Activated CD8-positive, alpha-beta T cell treated with anti-CD3 and anti-CD28 coated beads for 36 hours (primary cell): Measurements from ENCODE around the gene TNFRSF9. TPM values are rescaled to one million over a fixed set of nuclear protein-coding genes. Genes with fewer than 3 reads are reported as not detected.
A peak's percentile ranks its signal among the peaks of the same experiment; 100 is the strongest.

Experiments
- ATAC-seq: fragments of 200-7000 bp; cut with Tn5 transposase; one replicate; pipeline ENCODE4 v1.10.0; 2021; ENCODE audit warnings: mild to moderate bottlenecking, moderate library complexity
- CTCF ChIA-PET: fragments of 350-600 bp; sonication (Branson Sonifier 250); formaldehyde crosslinking; loops from one replicate; lab custom pipeline; 2021; ENCODE audit warnings: antibody characterized with exemption; lab: Charles Lee
- POLR2A ChIA-PET: fragments of 350-600 bp; sonication (Branson Sonifier 250); formaldehyde crosslinking; loops from one replicate; lab custom pipeline; 2021; ENCODE audit warnings: antibody characterized with exemption; lab: Charles Lee
- DNase-seq: peaks from one replicate; pipeline ENCODE4 v3.0.0-alpha.2; 2020
- H3K27ac Mint-ChIP-seq: one replicate; pipeline ENCODE4 v1.8.0; 2021; ENCODE audit warnings: mild to moderate bottlenecking, mixed read lengths
- H3K27me3 Mint-ChIP-seq: one replicate; pipeline ENCODE4 v1.8.0; 2021; ENCODE audit warnings: mixed read lengths
- H3K36me3 Mint-ChIP-seq: one replicate; pipeline ENCODE4 v1.8.0; 2021; ENCODE audit warnings: low read depth, mixed read lengths
- H3K4me1 Mint-ChIP-seq: one replicate; pipeline ENCODE4 v1.8.0; 2021; ENCODE audit warnings: low read depth, mixed read lengths
- H3K4me3 Mint-ChIP-seq: one replicate; pipeline ENCODE4 v1.8.0; 2021; ENCODE audit warnings: mild to moderate bottlenecking, moderate library complexity, mixed read lengths
- H3K9me3 Mint-ChIP-seq: one replicate; pipeline ENCODE4 v1.8.0; 2021; ENCODE audit warnings: mixed read lengths
- CTCF ChIP-seq: fragments of 200-600 bp; IDR thresholded peaks from one replicate; pipeline ENCODE4 v1.8.0; 2022; ENCODE audit warnings: antibody characterized with exemption, mild to moderate bottlenecking
- intact Hi-C: fragments of 100-400 bp; cut with micrococcal nuclease; formaldehyde crosslinking; loops from one replicate; pipeline ENCODE4 v1.10.0; 2022
- total RNA-seq, 2 experiments: library from RNA; stranded (reverse); gene quantifications; one replicate each; pipeline ENCODE4 v1.2.3, GENCODE V29; 2021

TNFRSF9 gene
- total RNA-seq, 2 experiments from 2014 or later = 214 to 219 TPM

- peaks cover 24% of the 10 kb centered on the region for H3K36me3 Mint-ChIP-seq
- H3K27ac Mint-ChIP-seq = peak overlapping the region; percentile 66
- DNase-seq (no peak), ATAC-seq (peak; percentile 17)
- intact Hi-C loops = no loop called here
- H3K9me3 Mint-ChIP-seq = no peaks in the 10 kb centered on the region
- H3K4me3 Mint-ChIP-seq = peak overlapping the region; percentile 56
- no peaks in the 10 kb centered on the region for H3K27me3 Mint-ChIP-seq
- POLR2A ChIA-PET = interaction anchor here (0.6 kb wide), 2 partner anchors 14 to 954 kb away, joined by 3 read pairs; no protein-coding TSS in a partner anchor
- CTCF ChIA-PET = interaction anchor here (1.3 to 4.8 kb wide), 3 partner anchors 9 to 245 kb away, joined by 3 to 23 read pairs (median 5); no protein-coding TSS in a partner anchor
- TF ChIP-seq CTCF = no peak
- peaks cover 42% of the 10 kb centered on the region for H3K4me1 Mint-ChIP-seq
These were observed 27.7 kb downstream of the TNFRSF9 start for GRCh38 chr1:7912743-7913557.

DNA sequence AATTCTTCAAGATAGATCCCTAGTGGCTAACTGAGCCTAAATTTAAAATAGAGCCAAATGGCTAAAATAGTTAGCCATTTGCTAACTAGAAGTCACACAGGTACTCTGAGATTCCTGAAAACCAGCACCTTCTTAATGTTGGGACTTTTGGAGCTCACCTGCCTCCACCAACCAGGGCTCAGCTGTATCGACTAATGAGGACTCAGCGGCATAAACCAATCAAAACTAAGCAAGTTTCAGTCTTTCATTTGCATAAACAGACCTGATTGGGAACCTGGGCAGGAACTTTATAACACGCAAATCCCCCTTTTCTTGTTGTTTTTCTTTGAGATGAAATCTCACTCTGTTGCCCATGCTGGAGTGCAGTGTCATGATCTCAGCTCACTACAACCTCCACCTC lies 28.5 kb downstream of the TNFRSF9 start:
- H3K27me3 Mint-ChIP-seq = no peaks in the 10 kb centered on the region
- ATAC-seq (no peak), DNase-seq (no peak)
- H3K4me3 Mint-ChIP-seq = peak overlapping the region; percentile 56
- no peak for TF ChIP-seq CTCF
- H3K36me3 Mint-ChIP-seq = peaks cover 18% of the 10 kb centered on the region
- no peaks in the 10 kb centered on the region for H3K9me3 Mint-ChIP-seq
- ChIA-PET CTCF (interaction anchor here (1.8 kb wide), 1 partner anchor 160 kb away, joined by 5 read pairs; no protein-coding TSS in a partner anchor), POLR2A (interaction anchor here (0.6 kb wide), 1 partner anchor 955 kb away, joined by 3 read pairs; no protein-coding TSS in a partner anchor)
- intact Hi-C loops = no loop called here
- peak overlapping the region; percentile 66 for H3K27ac Mint-ChIP-seq
- H3K4me1 Mint-ChIP-seq = peaks cover 36% of the 10 kb centered on the region

GRCh38 chr1:7905262-7905661 lies 35.4 kb downstream of the TNFRSF9 start:
- DNase-seq (no peak), ATAC-seq (no peak)
- Mint-ChIP-seq H3K4me3 (no peak overlapping the region), H3K27ac (no peak overlapping the region), H3K9me3 (no peaks in the 10 kb centered on the region), H3K4me1 (peaks cover 6% of the 10 kb centered on the region), H3K27me3 (no peaks in the 10 kb centered on the region), H3K36me3 (no peaks in the 10 kb centered on the region)
- no peak for TF ChIP-seq CTCF
- intact Hi-C loops = no loop called here
- CTCF ChIA-PET = interaction anchor here (0.8 to 3.2 kb wide), 5 partner anchors 10 to 98 kb away, joined by 3 to 23 read pairs (median 3); no protein-coding TSS in a partner anchor
- POLR2A ChIA-PET = interaction anchor here (0.5 kb wide), 1 partner anchor 15 kb away, joined by 3 read pairs; no protein-coding TSS in a partner anchor

DNA sequence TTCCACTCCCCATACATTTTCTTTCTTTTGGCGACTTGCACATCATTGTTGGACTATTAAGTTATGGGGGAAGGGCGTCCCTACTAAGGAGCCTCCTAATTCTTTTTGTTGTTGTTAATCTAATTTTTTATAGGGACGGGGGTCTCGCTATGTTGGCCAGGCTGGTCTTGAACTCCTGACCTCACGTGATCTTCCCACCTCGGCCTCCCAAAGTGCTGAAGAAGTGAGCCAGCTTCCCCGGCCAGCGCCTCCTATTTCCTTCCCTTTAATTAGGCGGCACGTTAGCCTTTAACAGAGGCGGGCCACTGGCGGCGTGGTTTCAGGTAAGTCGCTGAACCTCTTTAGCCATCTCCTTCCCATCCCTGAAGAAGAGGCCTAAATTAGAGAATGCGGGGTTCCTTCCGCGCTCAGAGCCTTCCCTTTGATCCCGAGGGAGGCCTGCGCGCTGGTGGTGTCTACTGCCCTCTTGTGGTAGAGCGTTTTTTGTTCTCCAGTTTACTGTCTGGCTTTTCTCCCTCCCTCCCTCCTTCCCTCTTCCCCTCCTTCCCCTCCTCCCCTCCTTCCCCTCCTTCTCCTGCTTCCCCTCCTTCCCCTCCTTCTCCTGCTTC lies 38.1 kb downstream of the TNFRSF9 start:
- Mint-ChIP-seq H3K27me3 (no peaks in the 10 kb centered on the region), H3K27ac (no peak overlapping the region), H3K36me3 (no peaks in the 10 kb centered on the region), H3K9me3 (no peaks in the 10 kb centered on the region), H3K4me1 (peaks cover 16% of the 10 kb centered on the region), H3K4me3 (peak overlapping the region; percentile 38)
- CTCF ChIA-PET = interaction anchor here (0.6 to 3.2 kb wide), 10 partner anchors 8 to 235 kb away, joined by 3 to 23 read pairs (median 4); no protein-coding TSS in a partner anchor
- intact Hi-C loops = no loop called here
- DNase-seq (peak; percentile 68), ATAC-seq (peak; percentile 75)
- POLR2A ChIA-PET = no interaction called here
- TF ChIP-seq CTCF = peak; percentile 80
